Fibroblast of peridontal ligament (primary cell): ENCODE results near the gene FBXO42.

Source experiments
- DNase-seq: peaks from one replicate; pipeline ENCODE4 v3.0.0-alpha.2; 2010; ENCODE audit errors: extremely low read depth

Gene FBXO42

DNA sequence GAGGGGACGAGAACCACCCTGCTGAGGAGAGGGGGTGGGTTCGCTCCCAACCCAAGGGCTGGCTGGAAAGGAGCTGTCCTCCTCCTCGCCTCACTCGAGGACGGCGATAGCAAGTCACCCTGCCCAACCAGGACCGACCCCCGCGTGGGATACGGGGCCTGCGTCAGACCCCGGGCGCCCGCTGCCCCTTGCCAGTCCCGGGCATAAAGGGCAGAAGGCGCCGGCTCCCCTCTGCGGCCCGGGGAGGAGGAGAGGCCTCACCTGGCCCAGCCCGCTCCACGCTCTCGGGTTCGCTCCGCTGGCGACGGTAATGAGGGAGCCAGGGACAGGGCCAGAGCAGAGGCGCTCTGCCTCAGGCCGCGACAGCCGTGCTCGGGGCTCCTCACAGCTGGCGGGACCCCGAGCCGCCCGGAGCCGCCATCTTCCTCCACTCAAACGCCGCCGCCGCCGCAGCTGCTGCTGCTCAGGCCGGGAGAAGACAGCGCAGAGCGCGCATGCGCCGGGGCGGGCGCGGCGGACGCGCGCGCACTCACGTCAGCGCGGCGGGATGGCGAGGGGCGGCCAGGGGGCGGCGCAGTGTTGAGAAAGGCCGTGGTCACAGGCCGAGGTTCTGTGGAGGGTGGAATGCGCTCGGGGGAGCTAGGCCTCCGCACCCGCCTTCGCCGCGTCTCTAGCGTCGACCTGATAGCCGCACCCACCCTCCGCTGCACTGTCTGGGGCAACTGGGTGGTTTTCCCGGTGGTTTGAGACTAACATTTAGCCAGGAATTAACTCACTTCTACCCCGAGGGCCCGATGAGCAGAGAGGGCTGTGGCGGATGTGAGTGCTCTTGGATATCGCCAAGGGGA, at the start of gene FBXO42:
TSS of gene FBXO42 (minus strand) at position 487 of the 848 bp plus-strand sequence. CDS start 37,062 bp downstream, outside the sequence.
- DNase-seq = peak; percentile 89

DNA sequence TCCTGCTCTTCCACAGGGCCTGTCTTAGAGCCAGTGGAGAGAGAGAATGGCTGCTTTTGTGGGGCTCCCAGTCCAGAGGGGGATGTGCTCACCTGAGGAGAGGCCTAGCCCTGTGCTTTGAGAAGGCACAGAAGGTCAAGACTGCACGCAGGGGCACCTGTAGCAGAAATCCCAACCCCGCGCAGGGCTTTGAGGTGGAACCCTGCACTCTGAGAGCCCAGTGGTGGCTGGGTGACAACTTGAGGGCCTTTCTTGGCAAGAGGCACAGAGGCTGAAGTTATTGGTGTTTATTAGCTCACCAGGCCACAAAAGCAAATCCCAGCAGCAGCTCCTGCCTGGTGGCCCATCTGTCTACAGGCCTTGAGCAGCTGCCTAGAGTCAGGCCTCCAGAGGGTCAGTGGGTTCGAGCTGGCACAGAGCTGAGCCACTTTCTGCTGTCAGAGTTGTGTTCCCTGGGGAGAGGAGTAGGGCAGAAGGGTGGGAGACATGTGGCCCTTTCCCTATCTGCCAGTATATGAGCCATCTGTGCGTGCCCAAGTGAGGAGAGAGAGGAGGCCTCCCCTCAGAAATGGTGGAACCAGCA, 46.2 kb upstream of the FBXO42 start:
- no peak for DNase-seq

DNA sequence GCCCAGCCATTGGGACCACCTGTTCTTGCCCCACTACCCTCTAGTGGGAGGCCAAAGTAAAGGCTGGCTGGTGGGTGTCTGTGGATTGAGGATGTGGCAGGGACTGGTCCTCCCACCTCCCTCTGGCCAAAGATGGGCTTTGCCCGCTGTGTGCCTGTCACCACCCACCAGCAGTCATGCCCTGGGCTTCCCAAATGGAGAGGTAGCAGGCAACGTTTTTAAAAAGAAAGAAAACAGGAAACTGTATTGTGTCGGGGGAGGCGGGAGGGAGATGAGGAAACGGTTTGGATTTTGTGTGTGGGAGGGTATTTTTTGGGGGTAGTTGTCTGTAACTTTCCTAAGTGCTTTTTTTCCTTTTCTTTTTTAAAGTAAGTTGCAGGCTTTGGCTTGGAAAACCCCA, 44.8 kb upstream of the FBXO42 start:
- no peak for DNase-seq

DNA sequence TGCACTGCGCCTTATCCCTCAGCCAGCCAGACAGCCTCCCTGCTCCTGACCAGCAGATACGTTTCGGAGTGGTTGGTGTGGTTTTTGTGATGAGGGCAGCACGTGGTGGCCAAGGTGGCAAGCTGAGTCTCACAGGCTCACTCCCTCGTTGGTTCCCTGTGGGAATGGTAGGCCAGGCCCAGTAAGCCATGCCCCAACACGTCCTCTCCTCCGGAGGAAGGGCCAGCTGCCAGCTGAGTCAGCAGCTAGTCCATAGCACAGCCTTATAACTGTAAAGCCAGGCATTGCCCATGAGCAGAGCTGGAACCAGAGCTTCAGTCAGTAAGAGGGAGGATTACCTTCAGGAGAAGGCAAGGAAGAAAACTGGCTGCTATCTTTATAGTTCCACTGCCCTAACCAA, 44.3 kb upstream of the FBXO42 start:
- DNase-seq = peak; percentile 87

DNA sequence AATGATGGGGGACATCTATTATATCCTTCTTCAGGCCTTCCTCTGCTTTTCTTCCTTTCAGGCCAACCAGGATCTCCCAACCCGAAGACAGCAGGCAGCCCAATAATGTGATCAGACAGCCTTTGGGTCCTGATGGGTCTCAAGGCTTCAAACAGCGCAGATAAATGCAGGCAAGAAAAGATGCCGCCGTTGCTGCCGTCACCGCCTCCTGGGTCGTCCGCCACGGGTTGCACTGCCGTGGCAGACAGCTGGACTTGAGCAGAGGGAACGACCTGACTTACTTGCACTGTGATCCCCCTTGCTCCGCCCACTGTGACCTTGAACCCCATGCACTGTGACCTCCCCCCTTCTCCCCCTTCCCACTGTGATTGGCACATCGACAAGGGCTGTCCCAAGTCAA, 42.7 kb upstream of the FBXO42 start:
- no peak for DNase-seq

DNA sequence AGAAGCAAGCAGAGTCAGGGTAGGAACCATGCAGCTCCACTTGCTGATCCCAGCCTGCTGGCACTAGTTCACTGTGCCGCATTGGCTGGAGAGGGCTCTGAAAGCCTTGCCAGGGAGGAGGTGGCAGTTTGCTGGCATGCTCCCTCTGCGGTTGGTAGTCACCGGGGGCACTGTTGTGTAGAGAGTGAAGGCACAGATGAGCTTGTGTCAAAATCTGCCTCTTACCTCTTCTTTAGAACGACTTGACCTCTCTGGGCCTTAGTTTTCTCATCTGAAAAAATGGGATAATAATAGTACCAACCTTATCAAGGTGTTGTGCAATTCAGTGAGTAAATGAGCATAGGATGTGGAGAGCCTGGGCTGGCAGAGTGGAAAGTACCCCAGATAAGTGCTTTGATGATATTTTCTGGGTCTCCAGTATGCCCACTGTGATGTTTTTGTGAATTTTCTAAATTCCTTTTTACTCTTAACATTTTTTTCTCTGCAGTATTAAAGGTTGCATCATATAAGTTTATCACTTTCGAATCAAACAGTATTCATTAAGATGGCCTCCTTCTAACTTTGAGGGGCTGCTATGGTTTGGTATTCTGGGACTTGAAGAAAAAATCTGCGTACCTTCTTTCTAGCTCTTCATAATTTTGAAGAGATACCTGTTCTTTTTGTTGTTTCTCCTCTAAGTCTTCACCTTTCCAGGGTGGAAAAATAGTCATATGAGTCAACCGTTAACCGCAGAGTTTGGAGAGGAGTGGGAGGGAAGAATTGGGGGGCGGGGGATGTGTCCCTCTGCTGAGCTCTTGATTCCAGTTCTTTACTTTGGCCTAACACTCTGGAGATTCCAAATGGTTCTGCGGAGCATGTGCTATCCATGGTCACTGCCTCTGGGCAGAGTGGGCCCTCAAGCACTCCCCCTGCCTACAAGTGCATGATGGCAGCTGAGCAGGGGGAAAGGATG, 41.6 kb upstream of the FBXO42 start:
- no peak for DNase-seq

DNA sequence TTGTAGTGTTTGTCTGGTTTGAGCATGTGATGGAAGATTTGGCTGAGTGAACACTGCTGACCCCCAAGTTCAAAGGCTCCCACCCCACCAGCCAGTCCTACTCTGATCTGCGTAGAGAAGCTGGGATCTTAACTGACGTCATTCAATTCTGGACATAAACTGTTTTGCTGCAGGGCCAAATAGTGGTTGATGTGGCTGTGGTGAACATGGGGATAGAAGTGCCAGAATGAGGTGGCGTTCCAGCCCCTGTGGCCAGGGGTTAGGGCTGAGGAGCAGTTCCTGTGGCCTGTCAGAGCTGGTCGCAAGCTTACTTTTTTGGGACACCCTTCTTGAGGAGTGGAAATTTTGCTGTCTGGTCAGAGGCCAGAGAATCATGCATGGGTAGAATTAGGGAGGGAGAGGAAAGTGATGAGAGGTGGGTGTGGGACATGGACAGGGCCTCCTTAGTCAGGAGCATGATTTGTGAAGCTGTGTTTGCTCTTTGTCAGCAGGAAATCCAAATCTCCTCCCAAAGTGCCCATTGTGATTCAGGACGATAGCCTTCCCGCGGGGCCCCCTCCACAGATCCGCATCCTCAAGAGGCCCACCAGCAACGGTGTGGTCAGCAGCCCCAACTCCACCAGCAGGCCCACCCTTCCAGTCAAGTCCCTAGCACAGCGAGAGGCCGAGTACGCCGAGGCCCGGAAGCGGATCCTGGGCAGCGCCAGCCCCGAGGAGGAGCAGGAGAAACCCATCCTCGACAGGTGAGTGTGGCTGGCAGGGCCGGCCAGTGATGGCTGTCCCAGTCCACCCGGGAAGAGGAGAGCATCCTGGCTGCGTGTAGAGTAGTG, 40.7 kb upstream of the FBXO42 start:
- DNase-seq = peak; percentile 37

DNA sequence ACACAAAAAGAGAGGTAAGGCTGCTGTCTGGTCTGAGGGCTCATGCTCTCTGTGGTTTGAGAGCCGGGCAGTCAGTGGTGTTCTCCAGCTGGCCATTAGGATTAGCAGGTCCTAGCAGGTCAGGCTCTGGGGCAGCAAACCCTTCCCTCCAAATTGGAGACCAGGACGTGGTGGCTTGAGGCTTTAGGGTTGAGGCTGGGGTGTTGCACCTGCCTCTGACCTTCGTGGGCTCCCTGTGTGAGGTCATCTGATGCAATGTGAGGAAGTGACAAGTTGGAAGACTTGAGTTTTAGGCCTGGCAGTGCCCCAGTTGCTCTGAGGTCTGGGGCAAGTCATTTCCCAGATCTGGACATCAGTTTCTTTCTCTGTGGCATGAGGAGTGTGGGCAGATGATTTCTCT, 39.1 kb upstream of the FBXO42 start:
- DNase-seq = no peak

DNA sequence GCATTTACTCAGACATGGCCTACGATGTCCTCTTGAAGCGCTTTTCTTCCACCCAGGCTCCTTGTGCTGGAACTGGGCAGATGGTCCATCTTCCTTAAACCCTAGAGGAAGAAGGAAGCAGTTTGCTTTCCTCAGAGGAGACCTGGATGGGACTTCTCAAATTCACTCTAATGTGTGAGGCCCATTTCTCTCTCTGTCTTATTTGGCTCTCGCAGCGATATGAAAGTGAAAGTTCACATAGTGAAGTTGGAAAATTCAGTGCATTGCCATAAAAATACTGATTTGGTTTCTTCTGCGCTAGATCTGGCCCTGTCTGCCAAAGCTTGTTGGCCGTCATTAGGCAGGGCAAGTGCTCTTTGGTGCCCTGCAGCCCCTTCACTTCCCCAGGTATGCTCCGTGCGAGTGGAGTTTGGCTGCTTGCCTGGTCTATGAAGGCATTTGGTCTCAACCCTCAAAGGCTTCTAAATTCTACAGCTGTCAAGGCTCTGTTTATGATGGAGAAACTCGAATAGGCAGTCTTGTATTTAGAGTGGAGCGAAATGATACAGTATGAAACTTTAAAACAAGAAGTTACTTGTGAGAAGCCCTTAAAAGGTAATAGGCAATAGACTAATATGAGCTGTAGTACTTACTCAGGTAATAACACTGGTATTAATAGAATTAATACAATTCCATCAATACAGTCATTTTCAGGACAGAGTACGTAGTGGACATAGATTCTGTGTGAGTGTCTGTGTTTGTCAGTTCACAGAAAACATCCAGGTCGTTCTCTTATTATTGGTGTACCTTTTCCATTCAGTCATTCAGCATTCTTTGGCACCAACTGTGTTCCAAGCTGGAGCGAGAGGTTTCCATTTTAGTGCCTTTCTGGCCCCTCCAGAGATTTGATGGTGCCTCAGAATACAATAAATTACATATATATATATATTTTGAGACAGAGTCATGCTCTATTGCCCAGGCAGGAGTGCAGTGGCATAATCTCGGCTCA, 35.2 kb upstream of the FBXO42 start:
- peak; percentile 46 for DNase-seq

DNA sequence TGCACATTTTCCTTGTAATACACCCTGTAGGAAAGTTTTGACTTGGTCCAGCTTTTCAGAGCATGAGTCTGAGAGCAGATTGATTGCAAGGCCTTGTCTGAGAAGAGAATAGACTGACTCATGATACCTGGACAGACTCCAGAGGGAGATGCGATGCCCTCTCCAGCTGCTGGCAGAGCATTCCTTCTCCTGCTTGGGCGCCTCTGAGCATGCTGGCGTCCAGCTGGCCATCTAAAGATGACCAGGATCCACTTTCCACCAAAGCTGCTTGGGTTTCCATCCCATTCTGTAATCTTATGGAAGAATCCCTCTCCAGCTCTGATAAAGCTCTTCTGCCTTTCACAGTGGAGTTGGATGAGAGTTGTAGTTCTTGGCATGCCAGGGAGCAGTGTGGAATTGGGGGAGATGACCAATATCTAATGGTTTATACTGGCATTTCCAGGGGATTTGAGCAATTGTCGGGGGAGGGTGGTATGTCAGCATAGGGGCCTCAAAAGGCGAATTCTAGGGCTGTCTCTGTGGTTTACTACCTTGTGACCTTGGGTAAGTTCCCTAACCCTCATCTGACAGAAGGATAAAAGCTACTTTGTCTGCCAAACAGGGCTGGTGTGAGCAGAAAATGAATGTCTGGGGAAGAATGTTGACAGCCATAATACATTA, 34.3 kb upstream of the FBXO42 start:
- DNase-seq = peak; percentile 91

DNA sequence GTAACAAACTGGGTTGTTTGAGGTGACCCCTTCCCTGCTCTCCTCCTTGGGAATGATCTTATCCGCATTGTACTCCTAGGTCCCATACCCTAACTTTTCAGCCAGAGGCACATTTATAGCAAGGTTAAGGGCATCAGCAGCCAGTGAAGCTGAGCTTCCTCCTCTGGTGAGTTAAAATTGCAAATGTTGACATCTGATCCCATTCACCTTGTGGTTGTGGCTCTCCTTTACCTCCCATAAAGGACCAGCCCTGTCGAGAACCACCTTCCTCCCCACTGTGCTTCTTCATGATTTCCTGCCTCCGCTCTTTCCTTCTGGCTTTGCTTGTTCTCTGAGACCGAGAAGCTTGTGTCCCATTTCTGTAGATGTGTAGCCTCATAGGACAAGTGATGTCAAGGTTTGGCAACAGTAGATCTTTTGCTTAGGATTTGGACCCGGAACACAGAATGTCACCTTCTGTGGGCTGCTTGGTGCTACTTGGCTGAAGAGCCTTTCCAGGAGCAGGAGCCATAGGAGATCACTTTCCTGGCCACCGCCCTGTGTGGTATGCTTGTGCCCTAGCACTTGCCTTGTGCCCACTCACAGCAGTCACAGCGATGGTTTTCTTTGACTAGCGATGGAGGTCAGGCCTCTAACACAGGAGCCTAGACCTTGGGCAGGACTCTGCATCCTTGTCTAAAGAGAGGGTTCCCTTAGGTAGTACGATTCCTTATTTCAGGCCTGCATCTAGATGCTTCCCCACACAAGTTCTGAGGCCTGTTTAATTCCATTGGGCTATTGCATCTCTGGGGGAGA, 33.6 kb upstream of the FBXO42 start:
- no peak for DNase-seq

DNA sequence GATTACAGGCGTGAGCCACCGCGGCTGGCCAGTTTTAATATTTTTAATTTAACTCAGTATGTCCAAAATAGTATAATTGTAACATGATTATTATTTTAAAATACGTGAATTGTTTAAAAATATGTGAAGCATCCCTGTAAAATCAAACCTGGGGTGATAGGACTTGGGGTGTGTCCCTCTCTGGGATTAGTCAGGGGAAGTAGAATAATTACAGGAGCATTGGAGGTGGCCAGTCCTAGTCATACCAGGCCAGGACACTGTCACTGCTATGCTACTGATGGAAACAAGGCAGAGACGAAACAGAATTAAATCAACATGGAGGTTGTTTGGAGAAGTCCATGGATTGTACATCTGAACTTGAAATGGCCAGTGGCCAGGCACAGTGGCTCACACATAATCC, 31.6 kb upstream of the FBXO42 start:
- no peak for DNase-seq

DNA sequence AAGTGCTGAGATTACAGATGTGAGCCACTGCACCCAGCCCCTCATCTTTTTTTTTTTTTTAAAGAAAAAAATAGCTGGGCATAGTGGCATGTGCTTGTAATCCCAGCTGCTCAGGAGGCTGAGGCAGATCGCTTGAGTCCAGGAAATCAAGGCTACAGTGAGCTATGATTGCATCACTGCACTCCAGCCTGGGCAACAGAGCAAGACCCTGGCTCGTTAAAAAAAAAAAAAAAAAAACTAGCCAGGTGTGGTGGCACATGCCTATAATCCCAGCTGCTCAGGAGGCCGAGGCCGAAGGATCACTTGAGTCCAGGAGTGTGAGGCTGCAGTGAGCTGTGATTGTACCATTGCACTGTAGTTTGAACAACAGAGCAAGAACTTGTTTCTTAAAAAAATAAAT, 28.6 kb upstream of the FBXO42 start:
- DNase-seq = no peak

DNA sequence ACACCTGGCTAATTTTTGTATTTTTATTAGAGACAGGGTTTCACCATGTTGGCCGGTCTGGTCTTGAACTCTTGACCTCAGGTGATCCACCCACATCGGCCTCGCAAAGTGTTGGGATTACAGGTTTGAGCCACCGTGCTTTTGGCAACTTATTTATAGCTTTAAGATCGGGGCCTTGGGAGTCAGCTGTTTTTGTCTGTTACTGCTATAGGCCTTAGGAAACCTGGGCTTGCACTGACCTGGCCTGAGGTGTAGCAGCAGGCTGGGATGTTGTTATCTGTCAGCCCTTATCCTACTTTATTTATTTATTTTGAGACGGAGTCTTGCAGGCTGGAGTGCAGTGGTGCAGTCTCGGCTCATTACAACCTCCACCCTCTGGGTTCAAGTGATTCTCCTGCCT, 26.2 kb upstream of the FBXO42 start:
- no peak for DNase-seq

DNA sequence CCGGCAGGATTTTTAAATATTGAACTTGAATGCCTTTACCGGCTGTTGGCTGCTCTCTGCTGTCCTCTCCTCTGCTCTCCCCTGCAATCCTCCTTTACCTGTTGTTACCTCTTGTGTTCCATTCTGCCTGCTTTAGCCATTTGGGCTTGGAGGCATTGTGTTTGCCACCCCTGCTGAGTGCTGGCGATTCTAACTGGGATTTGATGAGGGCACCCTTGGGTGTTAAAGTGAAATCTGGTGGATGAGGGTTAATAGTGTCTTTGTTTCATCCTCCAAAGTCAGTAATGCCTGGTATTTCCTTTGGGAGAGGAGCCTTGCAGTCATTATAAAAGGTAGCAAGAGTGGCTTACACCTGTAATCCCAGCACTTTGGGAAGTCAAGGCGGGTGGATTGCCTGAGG, 24.7 kb upstream of the FBXO42 start:
- DNase-seq = no peak

DNA sequence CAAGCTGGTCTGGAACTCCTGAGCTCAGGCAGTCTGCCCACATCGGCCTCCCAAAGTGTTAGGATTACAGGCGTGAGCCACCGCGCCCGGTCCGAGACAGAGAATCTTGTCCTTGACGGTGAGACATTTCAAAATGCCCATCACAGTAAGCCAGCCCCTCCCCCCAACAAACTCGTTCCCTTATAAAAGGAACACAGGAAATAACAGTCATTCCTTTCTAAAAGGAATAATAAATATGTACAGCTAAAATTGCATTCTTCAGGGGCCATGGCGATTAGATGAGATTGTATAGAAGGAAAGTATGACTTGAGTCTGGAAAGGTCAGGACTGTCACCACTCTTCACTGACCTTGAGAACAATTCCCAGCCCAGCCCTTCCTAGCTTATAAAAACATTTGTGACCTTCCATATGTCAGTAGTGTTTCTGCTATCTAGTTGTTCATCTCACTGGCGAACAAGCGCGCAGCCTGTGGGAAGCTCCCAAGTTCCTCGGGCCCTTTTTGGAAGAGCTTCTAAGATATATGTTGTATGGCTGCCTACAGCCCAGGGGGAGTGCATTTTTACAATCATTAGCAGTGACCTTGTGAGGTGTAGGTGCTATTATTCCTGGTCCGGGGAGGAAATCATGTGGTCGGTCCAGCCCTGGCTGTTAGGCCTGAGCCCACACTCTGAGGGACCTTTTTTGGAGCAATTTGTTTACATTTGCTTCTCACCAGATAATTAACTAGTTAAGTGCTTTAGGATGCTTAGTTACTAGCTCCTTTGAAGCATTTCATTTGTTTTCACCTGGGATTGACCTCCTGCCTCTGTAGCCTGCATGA, 23.5 kb upstream of the FBXO42 start:
- peak; percentile 39 for DNase-seq

DNA sequence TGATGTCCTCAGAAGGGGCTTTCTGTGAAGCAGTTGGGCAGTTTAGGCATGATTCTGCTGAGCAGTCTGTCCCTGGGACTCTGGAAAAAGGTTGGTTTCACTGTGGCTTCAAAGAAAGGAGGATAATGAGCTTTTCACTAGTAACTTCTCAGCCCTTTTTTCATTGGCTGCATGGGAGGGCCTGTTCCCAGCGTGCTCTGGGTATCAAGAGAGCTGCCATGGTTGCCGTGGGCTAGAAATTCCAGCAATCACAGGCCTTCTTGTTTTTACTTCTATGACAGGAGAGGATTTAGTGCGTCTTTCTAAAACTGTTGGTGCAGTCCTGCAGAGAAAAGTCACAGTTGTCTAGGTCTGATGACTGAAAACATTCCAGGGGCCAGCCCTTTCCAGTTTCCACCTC, 22.0 kb upstream of the FBXO42 start:
- no peak for DNase-seq
